Caco-2 (cell line): ENCODE measurements around the gene PERCC1. TPM values are rescaled to one million over a fixed set of nuclear protein-coding genes. Genes with fewer than 3 reads are reported as not detected.

Source experiments
- BruUV-seq: library from RNA; stranded (reverse); fragments of 400-500 nt; replicated peaks from 2 replicates; lab custom pipeline; 2021; lab: Mats Ljungman, UMichigan
- CTCF ChIA-PET: fragments of 300-600 bp; sonication (Branson Sonifier 250); formaldehyde crosslinking; loops from one replicate; lab custom pipeline; 2022; ENCODE audit warnings: antibody characterized with exemption; lab: Charles Lee
- POLR2A ChIA-PET: fragments of 300-600 bp; sonication (Branson Sonifier 250); formaldehyde crosslinking; loops from one replicate; lab custom pipeline; 2022; ENCODE audit warnings: antibody characterized with exemption; lab: Charles Lee
- DNase-seq, 2 experiments: peaks; one replicate each; pipeline versions ENCODE4 v3.0.0 to v3.0.0-alpha.2; 2020 to 2022
- H3K27me3 ChIP-seq: replicated peaks from 2 replicates; pipeline ENCODE4 v1.6.0; 2011; ENCODE audit warnings: low read length; ENCODE audit not compliant: control insufficient read depth, insufficient read depth
- H3K36me3 ChIP-seq: 2 replicates; pipeline ENCODE4 v1.5.1; 2011; ENCODE audit warnings: low read length; ENCODE audit not compliant: control insufficient read depth, insufficient read depth
- H3K4me1 ChIP-seq: fragments of 250-450 bp; sonication (Bioruptor Pico); 2 replicates; pipeline ENCODE4 v1.5.1; 2020; ENCODE audit warnings: mild to moderate bottlenecking
- H3K4me3 ChIP-seq: 2 replicates; pipeline ENCODE4 v1.5.1; 2011; ENCODE audit warnings: low read depth, mild to moderate bottlenecking, control low read depth, low read length
- H3K9me3 ChIP-seq: fragments of 250-450 bp; sonication (Bioruptor Pico); 2 replicates; pipeline ENCODE4 v1.5.1; 2020; ENCODE audit warnings: mild to moderate bottlenecking, moderate library complexity
- H3K27ac Mint-ChIP-seq: one replicate; pipeline ENCODE4 v1.8.0; 2022; ENCODE audit warnings: mixed read lengths; ENCODE audit not compliant: unreplicated experiment
- H3K27me3 Mint-ChIP-seq: one replicate; pipeline ENCODE4 v1.8.0; 2022; ENCODE audit warnings: mixed read lengths; ENCODE audit not compliant: insufficient read depth, unreplicated experiment
- H3K36me3 Mint-ChIP-seq: one replicate; pipeline ENCODE4 v1.8.0; 2022; ENCODE audit warnings: mild to moderate bottlenecking, mixed read lengths; ENCODE audit not compliant: insufficient read depth, unreplicated experiment
- H3K4me1 Mint-ChIP-seq: one replicate; pipeline ENCODE4 v1.8.0; 2022; ENCODE audit warnings: low read depth, mixed read lengths; ENCODE audit not compliant: unreplicated experiment
- H3K4me3 Mint-ChIP-seq: one replicate; pipeline ENCODE4 v1.8.0; 2022; ENCODE audit warnings: mild to moderate bottlenecking, moderate library complexity, mixed read lengths; ENCODE audit not compliant: unreplicated experiment
- H3K9me3 Mint-ChIP-seq: one replicate; pipeline ENCODE4 v1.8.0; 2022; ENCODE audit warnings: mixed read lengths; ENCODE audit not compliant: unreplicated experiment
- CTCF ChIP-seq, 2 experiments: fragments of 200-600 bp in 1 of 2; IDR thresholded peaks; 1 replicate in 1 of 2; 2 replicates in 1 of 2; pipeline versions ENCODE4 v1.5.1 to v1.8.0; 2011 to 2022; ENCODE audit warnings: antibody characterized with exemption in 1 of 2, control low read depth in 1 of 2, inconsistent platforms in 1 of 2, low read depth in 1 of 2, low read length in 1 of 2, mild to moderate bottlenecking in 1 of 2, moderate library complexity in 1 of 2; ENCODE audit not compliant: insufficient read depth in 1 of 2, severe bottlenecking in 1 of 2, unreplicated experiment in 1 of 2
- intact Hi-C: fragments of 100-400 bp; cut with micrococcal nuclease; formaldehyde crosslinking; loops from one replicate; pipeline ENCODE4 v1.10.0; 2022; ENCODE audit not compliant: unreplicated experiment
- total RNA-seq: library from RNA; stranded (reverse); gene quantifications from 2 replicates; pipeline ENCODE4 v1.2.3, GENCODE V29; 2022

Gene PERCC1
- total RNA-seq, 1 experiment from 2014 or later: 2.1 TPM

GRCh38 chr16:1469693-1470201 is 38.9 kb downstream of the PERCC1 start:
- H3K4me3 ChIP-seq: no peak overlapping the region
- Mint-ChIP-seq H3K27me3 (no peaks in the 10 kb centered on the region), H3K27ac (no peak overlapping the region), H3K4me1 (no peaks in the 10 kb centered on the region), H3K36me3 (peaks cover 6% of the 10 kb centered on the region), H3K4me3 (no peak overlapping the region), H3K9me3 (no peaks in the 10 kb centered on the region)
- no peak for TF ChIP-seq CTCF (IDR thresholded peaks at IDR 0.05; ENCODE audit: insufficient read depth in 1 of 2, low read depth in 1 of 2, low read length in 1 of 2, severe bottlenecking in 1 of 2, unreplicated experiment in 1 of 2)
- CTCF ChIA-PET: no interaction called here
- no peak for DNase-seq
- H3K36me3 ChIP-seq: no peaks in the 10 kb centered on the region; the same call in 1 of the 2 replicates
- peaks cover 4% of the 10 kb centered on the region; the same call in 1 of the 2 replicates for H3K4me1 ChIP-seq
- POLR2A ChIA-PET: no interaction called here
- no peaks in the 10 kb centered on the region for H3K9me3 ChIP-seq
- no peaks in the 10 kb centered on the region for H3K27me3 ChIP-seq
- intact Hi-C loops: loop anchor here (10.0 kb wide), 1 partner anchor 45 kb away; the partner anchor contains the start of gene UQCC4
- BruUV-seq: no TSS peak

- intact Hi-C loops: loop anchor here (10.0 kb wide), 1 partner anchor 46 kb away; the partner anchor contains the start of gene UQCC4
Measured at GRCh38 chr16:1470481-1471251, 39.8 kb downstream of the PERCC1 start.

More at GRCh38 chr16:1470481-1471251, 39.8 kb downstream of the PERCC1 start:
- no TSS peak for BruUV-seq
- no peak overlapping the region for H3K4me3 Mint-ChIP-seq
- H3K9me3 Mint-ChIP-seq: no peaks in the 10 kb centered on the region
- H3K36me3 Mint-ChIP-seq: peaks cover 6% of the 10 kb centered on the region
- no peak overlapping the region for H3K27ac Mint-ChIP-seq
- DNase-seq: no peak
- Histone ChIP-seq H3K9me3 (no peaks in the 10 kb centered on the region), H3K4me3 (no peak overlapping the region), H3K27me3 (no peaks in the 10 kb centered on the region), H3K4me1 (peaks cover 4% of the 10 kb centered on the region; the same call in 1 of the 2 replicates), H3K36me3 (no peaks in the 10 kb centered on the region; the same call in 1 of the 2 replicates)
- POLR2A ChIA-PET: no interaction called here
- no peaks in the 10 kb centered on the region for H3K27me3 Mint-ChIP-seq
- H3K4me1 Mint-ChIP-seq: no peaks in the 10 kb centered on the region
- no peak for TF ChIP-seq CTCF (IDR thresholded peaks at IDR 0.05; ENCODE audit: insufficient read depth in 1 of 2, low read depth in 1 of 2, low read length in 1 of 2, severe bottlenecking in 1 of 2, unreplicated experiment in 1 of 2)
- CTCF ChIA-PET: no interaction called here
